ENCODE results near the gene PIP5K1C. TPM values are rescaled to one million over a fixed set of nuclear protein-coding genes. Genes with fewer than 3 reads are reported as not detected.

The PIP5K1C gene
- polyA plus RNA-seq, 1 donor from 2014 or later = 7.1 TPM

- TF ChIP-seq CTCF (IDR thresholded peaks at IDR 0.05; ENCODE audit: poor library complexity, severe bottlenecking) (no peak), RAD21 (conservative IDR thresholded peaks at IDR 0.05) (no peak)
These were observed 79.3 kb downstream of the PIP5K1C start (continued) for GRCh38 chr19:3620817-3621547.

GRCh38 chr19:3620145-3620816, 80.0 kb downstream of the PIP5K1C start:
- H3K9me2 ChIP-seq (ENCODE audit: insufficient read depth, low read length) = no peaks in the 10 kb centered on the region
- H3K27ac ChIP-seq (ENCODE audit: low read length) = no peak overlapping the region
- no peak overlapping the region for H3K9ac ChIP-seq (ENCODE audit: low read length)
- H3K4me2 ChIP-seq (ENCODE audit: low read length) = no peak overlapping the region
- H3K9me3 ChIP-seq (ENCODE audit: low read length) = no peaks in the 10 kb centered on the region
- H3K79me2 ChIP-seq (replicated peaks; ENCODE audit: insufficient read depth, low read length) = peaks cover 5% of the 10 kb centered on the region
- no peak overlapping the region for H2AFZ ChIP-seq (ENCODE audit: low read depth, low read length)
- H4K20me1 ChIP-seq (ENCODE audit: insufficient read depth) = no peaks in the 10 kb centered on the region
- no peak overlapping the region for H3K4me3 ChIP-seq (ENCODE audit: low read length)
- H3K27me3 ChIP-seq (ENCODE audit: insufficient read depth, low read depth, low read length) = no peaks in the 10 kb centered on the region
- no peak for TF ChIP-seq EP300 (conservative IDR thresholded peaks at IDR 0.05; ENCODE audit: poor library complexity, severe bottlenecking)
- no peak for TF ChIP-seq RAD21 (conservative IDR thresholded peaks at IDR 0.05)
- no peak for TF ChIP-seq POLR2AphosphoS5 (IDR thresholded peaks at IDR 0.05)
- no peak for TF ChIP-seq TAF1 (IDR thresholded peaks at IDR 0.05; ENCODE audit: low read depth)
- TF ChIP-seq SMC3 (conservative IDR thresholded peaks at IDR 0.05; ENCODE audit: poor library complexity) = no peak
- no peak for TF ChIP-seq CTCF (IDR thresholded peaks at IDR 0.05; ENCODE audit: poor library complexity, severe bottlenecking)
- TF ChIP-seq EZH2 (IDR thresholded peaks at IDR 0.05; ENCODE audit: borderline replicate concordance, insufficient read depth, low read length, poor library complexity, severe bottlenecking) = no peak
- no peak for TF ChIP-seq MXI1 (conservative IDR thresholded peaks at IDR 0.05; ENCODE audit: poor library complexity, severe bottlenecking)
- no peak for TF ChIP-seq REST (IDR thresholded peaks at IDR 0.05; ENCODE audit: borderline replicate concordance)
- no peaks in the 10 kb centered on the region for H3F3A ChIP-seq (ENCODE audit: insufficient read depth, low read length, poor library complexity, severe bottlenecking)
- H3K36me3 ChIP-seq (ENCODE audit: insufficient read depth, low read length) = no peaks in the 10 kb centered on the region
